HCT116 (cell line): Measurements from ENCODE around the gene ZBTB16. TPM values are rescaled to one million over a fixed set of nuclear protein-coding genes. Genes with fewer than 3 reads are reported as not detected.

Source experiments
- ATAC-seq: fragments of 200-7000 bp; cut with Tn5 transposase; 2 replicates; pipeline ENCODE4 v1.9.1; 2020; ENCODE audit warnings: mild to moderate bottlenecking, moderate library complexity
- BruUV-seq: library from RNA; stranded (reverse); fragments of 400-500 nt; replicated peaks from 2 replicates; lab custom pipeline; 2021; lab: Mats Ljungman, UMichigan
- CTCF ChIA-PET: fragments of 300-600 bp; sonication (Branson Sonifier 250); formaldehyde crosslinking; loops from one replicate; lab custom pipeline; 2021; ENCODE audit warnings: antibody characterized with exemption; lab: Charles Lee
- POLR2A ChIA-PET: fragments of 300-600, 350-600 bp; sonication (Branson Sonifier 250); formaldehyde crosslinking; loops from one replicate; lab custom pipeline; 2021; ENCODE audit warnings: antibody characterized with exemption; lab: Charles Lee
- RAD21 ChIA-PET, 2 experiments: fragments of 300-600 bp; sonication (Branson Sonifier 250); formaldehyde crosslinking; loops; one replicate each; lab custom pipeline; 2023; ENCODE audit warnings: low total read pairs in 2 of 2; ENCODE audit not compliant: uncharacterized antibody in 2 of 2, unreplicated experiment in 2 of 2, low non-redundant PET in 1 of 2; lab: Charles Lee
- DNase-seq: peaks from one replicate; pipeline ENCODE4 v3.0.0-alpha.2; 2010; ENCODE audit warnings: low read depth, low spot score
- H2AFZ ChIP-seq: fragments of 200-600 bp; shearing (Covaris generic), sonication (generic); 2 replicates; pipeline ENCODE4 v1.6.1; 2017; ENCODE audit warnings: low read depth, mixed run types, mixed read lengths, antibody characterized with exemption, low read length; ENCODE audit not compliant: poor library complexity, severe bottlenecking
- H3K27ac ChIP-seq: 2 replicates; pipeline ENCODE4 v1.5.1; 2012; ENCODE audit warnings: low read depth, low read length
- H3K27me3 ChIP-seq: fragments of 200-600 bp; sonication (generic); 2 replicates; pipeline ENCODE4 v1.6.1; 2016; ENCODE audit warnings: mixed run types, low read length, mixed read lengths; ENCODE audit not compliant: insufficient read depth
- H3K36me3 ChIP-seq, 2 experiments: fragments of 200-500 bp in 1 of 2; fragments of 200-600 bp in 1 of 2; sonication (Bioruptor generic) in 1 of 2; sonication (generic) in 1 of 2; 2 replicates each; pipeline versions ENCODE4 v1.5.1 to v1.6.1; 2014 to 2016; ENCODE audit warnings: low read length in 2 of 2, inconsistent platforms in 1 of 2, mixed read lengths in 1 of 2, mixed run types in 1 of 2; ENCODE audit not compliant: insufficient read depth in 2 of 2, control insufficient read depth in 1 of 2
- H3K4me1 ChIP-seq, 2 experiments: fragments of 200-600 bp in 1 of 2; sonication (generic) in 1 of 2; 2 replicates each; pipeline versions ENCODE4 v1.5.1 to v1.6.1; 2012 to 2017; ENCODE audit warnings: low read length in 2 of 2, inconsistent platforms in 1 of 2, mild to moderate bottlenecking in 1 of 2, mixed read lengths in 1 of 2, mixed run types in 1 of 2, moderate library complexity in 1 of 2; ENCODE audit not compliant: insufficient read depth in 2 of 2, control insufficient read depth in 1 of 2
- H3K4me2 ChIP-seq: fragments of 200-600 bp; sonication (generic); 2 replicates; pipeline ENCODE4 v1.6.1; 2017; ENCODE audit warnings: mixed run types, low read length, mixed read lengths
- H3K4me3 ChIP-seq, 2 experiments: fragments of 200-600 bp in 1 of 2; sonication (generic) in 1 of 2; replicated peaks in 1 of 2; 2 replicates each; pipeline ENCODE4 v1.5.1; 2011 to 2016; ENCODE audit warnings: low read length in 2 of 2, control low read depth in 1 of 2, low read depth in 1 of 2, mild to moderate bottlenecking in 1 of 2, mixed read lengths in 1 of 2, mixed run types in 1 of 2
- H3K79me2 ChIP-seq: fragments of 200-600 bp; sonication (generic); 2 replicates; pipeline ENCODE4 v1.6.1; 2017; ENCODE audit warnings: mild to moderate bottlenecking, mixed run types, low read length, moderate library complexity, mixed read lengths; ENCODE audit not compliant: insufficient read depth
- H3K9ac ChIP-seq: fragments of 200-600 bp; sonication (generic); 2 replicates; pipeline ENCODE4 v1.6.1; 2016; ENCODE audit warnings: low read length, mixed read lengths
- H3K9me2 ChIP-seq: fragments of 200-600 bp; sonication (generic), shearing (Covaris generic); 2 replicates; pipeline ENCODE4 v1.6.1; 2017; ENCODE audit warnings: mixed run types, mild to moderate bottlenecking, moderate library complexity; ENCODE audit not compliant: insufficient read depth
- H3K9me3 ChIP-seq, 2 experiments: fragments of 200-500 bp in 1 of 2; fragments of 200-600 bp in 1 of 2; sonication (Bioruptor generic) in 1 of 2; sonication (generic) in 1 of 2; 2 replicates each; pipeline ENCODE4 v1.6.1; 2014 to 2017; ENCODE audit warnings: low read length in 2 of 2, mixed read lengths in 2 of 2, inconsistent platforms in 1 of 2, low read depth in 1 of 2, mild to moderate bottlenecking in 1 of 2, mixed run types in 1 of 2, moderate library complexity in 1 of 2; ENCODE audit not compliant: control insufficient read depth in 1 of 2, insufficient read depth in 1 of 2
- H4K20me1 ChIP-seq: fragments of 200-600 bp; sonication (generic), shearing (Covaris generic); 2 replicates; pipeline ENCODE4 v1.6.1; 2017; ENCODE audit warnings: mixed run types, mild to moderate bottlenecking, moderate library complexity; ENCODE audit not compliant: insufficient read depth
- ATF3 ChIP-seq: IDR thresholded peaks from 2 replicates; pipeline ENCODE4 v1.6.1; 2012
- CEBPB ChIP-seq: IDR thresholded peaks from 2 replicates; pipeline ENCODE4 v1.6.1; 2012; ENCODE audit warnings: low read depth
- CTCF ChIP-seq, 3 experiments: fragments of 200-600 bp in 1 of 3; sonication (generic) in 1 of 3; IDR thresholded peaks in 2 of 3; conservative IDR thresholded peaks in 1 of 3; 2 replicates each; pipeline ENCODE4 v1.5.1; 2012 to 2017; ENCODE audit warnings: low read depth in 2 of 3, low read length in 2 of 3, antibody characterized with exemption in 1 of 3, borderline replicate concordance in 1 of 3, control low read depth in 1 of 3, mild to moderate bottlenecking in 1 of 3, mixed read lengths in 1 of 3, mixed run types in 1 of 3, moderate library complexity in 1 of 3; ENCODE audit not compliant: insufficient read depth in 1 of 3
- ELF1 ChIP-seq: IDR thresholded peaks from 2 replicates; pipeline ENCODE4 v1.6.1; 2012; ENCODE audit warnings: low read depth, borderline replicate concordance
- EZH2 ChIP-seq: fragments of 200-600 bp; sonication (generic); IDR thresholded peaks from 2 replicates; pipeline ENCODE4 v1.6.1; 2017; ENCODE audit warnings: antibody characterized with exemption, mixed run types
- FOSL1 ChIP-seq: IDR thresholded peaks from 2 replicates; pipeline ENCODE4 v1.6.1; 2012; ENCODE audit warnings: low read depth
- JUND ChIP-seq: IDR thresholded peaks from 2 replicates; pipeline ENCODE4 v1.6.1; 2012
- MAX ChIP-seq: IDR thresholded peaks from 2 replicates; pipeline ENCODE4 v1.6.1; 2012
- POLR2A ChIP-seq: IDR thresholded peaks from 2 replicates; pipeline ENCODE4 v1.7.0; 2011; ENCODE audit warnings: borderline replicate concordance; ENCODE audit not compliant: insufficient read depth, insufficient read length; ENCODE audit errors: extremely low read depth
- POLR2AphosphoS5 ChIP-seq: IDR thresholded peaks from 2 replicates; pipeline ENCODE4 v1.6.1; 2011; ENCODE audit warnings: mild to moderate bottlenecking, low read depth, low read length, moderate library complexity
- RAD21 ChIP-seq: IDR thresholded peaks from 2 replicates; pipeline ENCODE4 v1.6.1; 2012; ENCODE audit warnings: low read depth, mild to moderate bottlenecking
- REST ChIP-seq: IDR thresholded peaks from 2 replicates; pipeline ENCODE4 v1.6.1; 2012; ENCODE audit warnings: low read depth
- SP1 ChIP-seq: IDR thresholded peaks from 2 replicates; pipeline ENCODE4 v1.6.1; 2012; ENCODE audit warnings: low read depth
- YY1 ChIP-seq: IDR thresholded peaks from 2 replicates; pipeline ENCODE4 v1.6.1; 2011; ENCODE audit warnings: low read length, low read depth, moderate library complexity, mild to moderate bottlenecking; ENCODE audit not compliant: insufficient replicate concordance; ENCODE audit errors: extremely low read depth
- ZFX ChIP-seq: fragments of 450-650 bp; IDR thresholded peaks from 2 replicates; pipeline ENCODE4 v1.6.1; 2017
- ZNF274 ChIP-seq: fragments of 200-500 bp; sonication (Bioruptor generic); IDR thresholded peaks from 2 replicates; pipeline ENCODE4 v1.6.1; 2014; ENCODE audit warnings: mild to moderate bottlenecking, low read depth, low read length, inconsistent platforms
- intact Hi-C: fragments of 100-400 bp; cut with micrococcal nuclease; formaldehyde crosslinking; loops from 2 replicates; pipeline ENCODE4 v1.10.0; 2022
- total RNA-seq: library from RNA; stranded (reverse); gene quantifications from one replicate; pipeline ENCODE4 v1.2.1, GENCODE V29; 2021; ENCODE audit not compliant: unreplicated experiment

The ZBTB16 gene
- total RNA-seq, 1 experiment from 2014 or later = 0.30 TPM

- Histone ChIP-seq H3K27ac (no peak overlapping the region), H3K4me3 (no peak overlapping the region), H3K9me2 (no peaks in the 10 kb centered on the region), H2AFZ (no peak overlapping the region), H3K27me3 (peaks cover 17% of the 10 kb centered on the region; the same call in 1 of the 2 replicates), H3K4me1 (peaks cover 8 to 11% of the 10 kb centered on the region in 2 experiments), H3K9me3 (no peaks in the 10 kb centered on the region), H3K36me3 (no peaks in the 10 kb centered on the region), H3K9ac (no peak overlapping the region), H3K79me2 (no peaks in the 10 kb centered on the region), H3K4me2 (no peak overlapping the region), H4K20me1 (no peaks in the 10 kb centered on the region)
- ChIA-PET CTCF (no interaction called here), POLR2A (no interaction called here), RAD21 (no interaction called here)
- no peak for DNase-seq
- intact Hi-C loops = no loop called here
- TF ChIP-seq ATF3 (no peak), CEBPB (no peak), POLR2AphosphoS5 (no peak), JUND (no peak), REST (no peak), EZH2 (no peak), ELF1 (no peak), RAD21 (no peak), YY1 (no peak), ZNF274 (no peak), POLR2A (no peak), CTCF (IDR thresholded peaks at IDR 0.05 in 2 of 3, conservative IDR thresholded peaks at IDR 0.05 in 1 of 3; ENCODE audit: borderline replicate concordance in 1 of 3, insufficient read depth in 1 of 3, low read depth in 2 of 3, low read length in 2 of 3) (no peak), FOSL1 (no peak), ZFX (no peak), SP1 (no peak), MAX (no peak)
- no TSS peak for BruUV-seq
- ATAC-seq = no peak
Measured at GRCh38 chr11:114288136-114288535, 228.6 kb downstream of the ZBTB16 start.
